Measurements from ENCODE around the gene UMAD1. TPM values are rescaled to one million over a fixed set of nuclear protein-coding genes. Genes with fewer than 3 reads are reported as not detected.
A peak's percentile ranks its signal among the peaks of the same experiment; 100 is the strongest.

UMAD1 gene
- total RNA-seq, 1 experiment from 2014 or later: 24.4 TPM

- no peak for DNase-seq (ENCODE audit: low read depth)
Observed at GRCh38 chr7:7688956-7689355, 48.4 kb downstream of the UMAD1 start.

- peak; percentile 78 for DNase-seq (ENCODE audit: low read depth)
Observed at GRCh38 chr7:7693881-7694280, 53.3 kb downstream of the UMAD1 start.

- no peak for DNase-seq (ENCODE audit: low read depth)
Observed at GRCh38 chr7:7694542-7694941, 54.0 kb downstream of the UMAD1 start.

- DNase-seq (ENCODE audit: low read depth): no peak
Observed at GRCh38 chr7:7695111-7695817, 54.7 kb downstream of the UMAD1 start.

GRCh38 chr7:7696458-7697119, 56.0 kb downstream of the UMAD1 start:
- no peak for DNase-seq (ENCODE audit: low read depth)

- DNase-seq (ENCODE audit: low read depth): no peak
Observed at GRCh38 chr7:7698930-7699329, 58.4 kb downstream of the UMAD1 start.

- DNase-seq (ENCODE audit: low read depth): no peak
Observed at GRCh38 chr7:7699380-7699779, 58.8 kb downstream of the UMAD1 start.

GRCh38 chr7:7699970-7700369, 59.4 kb downstream of the UMAD1 start:
- DNase-seq (ENCODE audit: low read depth): no peak

- DNase-seq (ENCODE audit: low read depth): no peak
Observed at GRCh38 chr7:7701527-7701926, 61.0 kb downstream of the UMAD1 start.

GRCh38 chr7:7702826-7703225, 62.3 kb downstream of the UMAD1 start:
- no peak for DNase-seq (ENCODE audit: low read depth)

- DNase-seq (ENCODE audit: low read depth): no peak
Observed at GRCh38 chr7:7703427-7703826, 62.9 kb downstream of the UMAD1 start.

GRCh38 chr7:7704867-7705266, 64.3 kb downstream of the UMAD1 start:
- no peak for DNase-seq (ENCODE audit: low read depth)

GRCh38 chr7:7705318-7705717, 64.8 kb downstream of the UMAD1 start:
- no peak for DNase-seq (ENCODE audit: low read depth)

- DNase-seq (ENCODE audit: low read depth): no peak
Observed at GRCh38 chr7:7706101-7706511, 65.6 kb downstream of the UMAD1 start.

- DNase-seq (ENCODE audit: low read depth): no peak
Observed at GRCh38 chr7:7706556-7707172, 66.1 kb downstream of the UMAD1 start.

- DNase-seq (ENCODE audit: low read depth): no peak
Observed at GRCh38 chr7:7707246-7707645, 66.7 kb downstream of the UMAD1 start.

GRCh38 chr7:7707806-7708205, 67.3 kb downstream of the UMAD1 start:
- DNase-seq (ENCODE audit: low read depth): no peak

- no peak for DNase-seq (ENCODE audit: low read depth)
Observed at GRCh38 chr7:7709291-7709690, 68.7 kb downstream of the UMAD1 start.

GRCh38 chr7:7710469-7710868, 69.9 kb downstream of the UMAD1 start:
- DNase-seq (ENCODE audit: low read depth): no peak

GRCh38 chr7:7713730-7714129, 73.2 kb downstream of the UMAD1 start:
- no peak for DNase-seq (ENCODE audit: low read depth)

- DNase-seq (ENCODE audit: low read depth): no peak
Observed at GRCh38 chr7:7718492-7718891, 77.9 kb downstream of the UMAD1 start, which contains the start of gene RPA3. Gene RPA3 (minus strand): TSS chr7:7718607. CDS start chr7:7640418, 78,189 bp downstream.

- peak; percentile 90 for DNase-seq (ENCODE audit: low read depth)
Observed at GRCh38 chr7:7719236-7719635, 78.7 kb downstream of the UMAD1 start.

GRCh38 chr7:7720193-7720592, 79.6 kb downstream of the UMAD1 start:
- no peak for DNase-seq (ENCODE audit: low read depth)

Data from RPMI7951 (cell line).